Stimulated activated CD4-positive, alpha-beta T cell treated with anti-CD3 and anti-CD28 coated beads, TNF-alpha, amount 100 ng/mL, for 4 hours (primary cell): ENCODE results near the gene HOXA7.

ENCODE experiments used
- DNase-seq, 3 experiments: peaks; one replicate each; pipeline ENCODE4 v3.0.0-alpha.2; 2020; ENCODE audit warnings: low read depth in 3 of 3

HOXA7 gene

DNA sequence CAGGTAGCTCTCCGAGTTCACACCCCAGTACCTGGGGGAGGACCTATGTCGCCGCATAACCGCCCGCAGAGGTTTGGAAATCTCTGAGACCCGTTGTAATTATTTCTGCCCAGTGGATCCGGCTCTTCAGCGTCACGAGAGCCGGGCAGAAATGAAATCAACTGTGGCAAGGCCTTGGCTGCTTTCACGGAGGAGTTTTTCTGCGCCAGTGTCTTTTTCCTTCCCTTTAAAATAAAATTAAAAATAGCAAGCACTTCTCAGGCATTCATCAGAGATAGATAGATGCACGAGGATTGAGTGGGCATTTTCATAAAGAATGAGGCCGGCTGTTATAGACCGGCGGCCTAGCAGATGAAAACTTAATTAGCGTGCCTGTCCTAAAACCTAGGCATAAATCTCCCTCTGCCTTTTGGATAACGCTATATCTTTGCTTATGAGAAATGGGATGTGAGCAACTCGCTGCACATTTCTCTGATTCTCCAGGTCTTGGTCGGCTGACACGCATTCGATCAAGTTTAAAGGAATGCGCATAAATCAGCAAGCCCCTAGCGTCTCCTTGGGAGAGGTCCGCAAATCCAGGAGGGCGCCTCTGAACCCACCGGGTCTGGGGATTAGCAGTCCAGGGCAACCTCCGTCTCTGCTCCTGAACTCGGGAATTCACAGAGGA is 37.0 kb upstream of the HOXA7 start:
- no peak for DNase-seq

DNA sequence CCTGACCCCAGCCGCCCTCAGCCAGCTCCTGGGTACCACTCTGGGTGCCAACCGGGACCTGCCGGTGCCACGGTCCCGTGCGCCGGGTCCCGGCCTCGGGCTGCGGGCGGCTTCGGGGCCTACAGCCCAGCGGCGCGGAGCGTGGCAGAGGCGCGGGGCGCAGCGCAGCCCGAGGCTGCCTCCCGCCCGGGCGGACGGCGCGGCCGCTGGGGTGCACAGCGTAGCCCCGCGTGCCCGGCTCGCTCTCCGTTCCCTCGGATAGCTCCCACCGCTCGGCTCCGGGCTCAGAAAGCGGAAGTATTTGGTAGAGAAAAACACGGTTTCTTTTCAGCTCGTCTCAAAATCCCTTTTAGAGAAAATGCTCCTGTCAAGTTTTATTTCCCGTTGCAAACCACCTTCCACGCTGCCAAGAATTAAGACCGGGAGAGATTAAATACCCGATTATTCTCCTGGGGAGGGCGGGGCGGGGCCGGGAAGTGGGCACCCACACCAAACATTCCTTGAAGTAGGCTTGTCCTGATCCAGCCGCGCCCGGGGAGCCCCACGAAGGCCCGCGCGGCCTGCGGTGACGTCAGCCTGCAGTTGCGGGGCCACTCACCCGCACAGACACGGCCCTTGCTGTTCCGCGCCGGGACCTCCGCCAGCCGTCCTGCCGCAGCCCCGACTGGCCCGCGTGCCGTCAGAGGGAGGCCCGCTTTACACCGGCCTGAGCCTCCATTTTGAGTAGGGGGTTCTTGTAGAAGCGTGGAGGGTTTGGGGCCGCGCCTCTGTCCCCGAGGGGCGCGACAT is 36.3 kb upstream of the HOXA7 start:
- no peak for DNase-seq

DNA sequence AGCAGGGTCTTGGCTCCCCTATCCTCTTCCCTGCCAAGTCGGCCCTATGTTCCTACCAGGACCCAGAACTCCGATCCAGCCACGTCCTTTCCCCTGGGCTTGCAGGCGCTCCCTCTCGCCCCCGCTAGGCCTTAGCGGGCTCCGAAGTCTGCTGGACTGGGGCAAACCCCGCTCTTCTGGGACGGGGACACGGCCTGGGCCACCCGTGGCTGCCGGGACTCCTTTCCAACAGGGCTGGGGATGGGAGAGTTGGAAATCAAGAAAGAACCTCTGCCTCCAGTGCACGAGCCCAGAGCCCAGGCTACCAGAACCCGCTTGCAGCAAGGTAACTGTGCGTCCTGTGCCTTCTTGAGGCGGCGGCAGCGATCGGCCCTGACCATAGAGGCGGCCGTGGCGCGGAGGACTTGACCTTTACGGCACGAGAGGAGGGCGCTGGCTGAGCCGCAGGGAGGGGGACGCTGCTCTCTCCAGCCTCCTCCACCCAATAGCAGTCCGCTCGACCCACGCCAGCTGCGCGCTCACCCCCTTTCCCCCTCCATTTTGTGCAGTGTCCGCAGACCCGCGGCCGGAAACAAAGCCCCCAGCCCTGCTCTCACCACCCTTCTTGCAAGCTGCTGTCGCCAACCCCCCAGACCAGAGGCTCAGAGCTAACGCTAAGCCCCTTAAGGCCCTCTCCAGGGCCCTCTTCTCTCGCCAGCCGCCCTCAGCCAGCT is 35.5 kb upstream of the HOXA7 start:
- DNase-seq, result no peak

DNA sequence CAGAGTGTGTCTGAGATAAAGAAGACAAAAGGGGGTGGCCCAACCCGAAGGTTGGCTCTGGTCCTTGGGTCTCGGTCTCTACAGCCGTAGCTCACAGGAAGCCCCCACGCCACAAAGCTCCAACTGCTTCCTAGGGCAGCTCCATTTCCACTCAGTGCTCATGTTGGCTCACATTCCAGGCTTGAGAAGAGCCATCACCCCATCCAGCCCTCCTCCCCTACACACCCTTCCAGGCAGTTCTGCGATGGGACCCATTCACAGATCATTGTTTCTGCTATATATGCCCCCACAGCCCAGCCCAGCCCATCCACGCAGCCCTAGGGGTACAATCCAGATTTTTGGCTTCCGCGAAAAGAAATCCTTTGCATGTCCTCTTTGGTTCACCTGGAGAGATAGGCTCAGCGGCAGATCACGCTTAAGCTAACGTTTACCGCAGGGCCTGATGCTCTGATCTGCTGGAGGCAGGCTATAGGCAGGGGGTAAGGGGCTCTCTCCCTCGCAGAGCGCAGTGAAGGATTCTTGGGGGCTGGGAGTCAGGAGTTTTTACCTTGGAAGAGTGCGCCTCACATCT is 34.8 kb upstream of the HOXA7 start:
- no peak for DNase-seq

DNA sequence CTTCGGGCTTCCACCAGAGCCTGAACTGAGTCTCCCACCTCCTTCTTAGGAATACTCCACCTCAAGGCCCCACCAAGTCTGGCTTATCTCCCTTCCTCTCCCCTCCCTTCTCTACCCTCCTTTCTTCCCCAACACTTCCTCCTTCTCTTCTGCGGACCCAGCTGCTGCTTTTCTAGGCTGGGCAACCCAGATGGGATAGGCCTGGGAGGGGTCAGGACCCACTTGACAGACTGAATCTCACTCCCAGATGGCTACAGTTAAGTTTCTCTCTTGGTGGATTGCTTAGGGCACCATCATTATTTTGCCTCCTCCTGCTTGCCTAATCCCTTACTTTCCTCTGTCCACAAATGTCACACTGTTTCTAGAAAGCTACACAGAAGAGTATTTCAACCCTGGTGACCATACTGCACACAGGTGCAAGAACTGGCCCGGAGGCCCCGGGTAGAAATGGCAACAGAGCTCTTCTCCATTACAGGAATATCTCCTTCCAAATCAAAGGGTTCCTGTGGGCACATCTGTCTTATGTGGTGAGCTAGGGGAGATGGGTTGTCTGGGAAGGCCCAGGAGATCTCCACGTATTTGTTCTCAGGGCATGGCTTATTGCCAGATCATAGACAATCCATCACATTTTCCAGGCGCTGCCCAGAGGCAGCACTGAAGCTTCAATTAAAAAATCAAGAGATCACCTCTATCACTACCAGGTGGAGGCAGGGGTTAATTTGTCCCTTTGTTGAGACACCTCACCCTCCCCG is 33.7 kb upstream of the HOXA7 start:
- no peak for DNase-seq

DNA sequence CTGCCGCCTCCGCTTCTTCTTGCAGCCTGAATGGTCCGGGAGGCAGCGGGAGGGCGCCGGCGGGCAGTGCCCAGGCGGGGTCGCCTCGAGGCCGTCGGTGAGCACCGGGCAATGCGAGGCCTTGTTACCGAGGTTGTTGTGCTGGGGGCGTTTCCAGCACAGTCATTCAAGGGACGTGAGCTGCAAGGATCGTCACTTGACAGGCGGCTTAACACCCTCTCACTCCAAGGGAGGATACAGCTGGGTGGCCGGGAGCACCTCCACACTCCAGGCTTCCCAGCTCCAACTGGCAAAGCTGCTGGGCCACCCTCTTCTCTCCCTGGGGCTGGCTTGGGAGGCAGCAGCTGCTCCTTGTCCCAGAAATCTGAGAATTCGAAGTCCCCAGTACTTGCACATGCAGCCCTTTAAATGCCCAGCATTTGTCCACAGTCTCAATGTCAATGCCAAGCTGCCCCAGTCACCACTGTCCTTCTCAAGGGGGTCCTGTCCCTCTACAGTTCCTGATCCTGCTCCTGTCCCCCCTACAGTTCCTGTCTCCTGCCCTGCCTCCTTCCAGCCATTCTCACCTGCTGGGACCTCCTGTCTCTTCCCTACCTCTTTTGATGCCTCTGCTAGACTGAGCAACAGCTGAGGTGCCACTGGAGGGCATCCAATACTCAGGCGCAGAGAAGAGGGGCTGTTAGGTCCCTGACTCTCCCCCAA is 33.0 kb upstream of the HOXA7 start:
- no peak for DNase-seq

DNA sequence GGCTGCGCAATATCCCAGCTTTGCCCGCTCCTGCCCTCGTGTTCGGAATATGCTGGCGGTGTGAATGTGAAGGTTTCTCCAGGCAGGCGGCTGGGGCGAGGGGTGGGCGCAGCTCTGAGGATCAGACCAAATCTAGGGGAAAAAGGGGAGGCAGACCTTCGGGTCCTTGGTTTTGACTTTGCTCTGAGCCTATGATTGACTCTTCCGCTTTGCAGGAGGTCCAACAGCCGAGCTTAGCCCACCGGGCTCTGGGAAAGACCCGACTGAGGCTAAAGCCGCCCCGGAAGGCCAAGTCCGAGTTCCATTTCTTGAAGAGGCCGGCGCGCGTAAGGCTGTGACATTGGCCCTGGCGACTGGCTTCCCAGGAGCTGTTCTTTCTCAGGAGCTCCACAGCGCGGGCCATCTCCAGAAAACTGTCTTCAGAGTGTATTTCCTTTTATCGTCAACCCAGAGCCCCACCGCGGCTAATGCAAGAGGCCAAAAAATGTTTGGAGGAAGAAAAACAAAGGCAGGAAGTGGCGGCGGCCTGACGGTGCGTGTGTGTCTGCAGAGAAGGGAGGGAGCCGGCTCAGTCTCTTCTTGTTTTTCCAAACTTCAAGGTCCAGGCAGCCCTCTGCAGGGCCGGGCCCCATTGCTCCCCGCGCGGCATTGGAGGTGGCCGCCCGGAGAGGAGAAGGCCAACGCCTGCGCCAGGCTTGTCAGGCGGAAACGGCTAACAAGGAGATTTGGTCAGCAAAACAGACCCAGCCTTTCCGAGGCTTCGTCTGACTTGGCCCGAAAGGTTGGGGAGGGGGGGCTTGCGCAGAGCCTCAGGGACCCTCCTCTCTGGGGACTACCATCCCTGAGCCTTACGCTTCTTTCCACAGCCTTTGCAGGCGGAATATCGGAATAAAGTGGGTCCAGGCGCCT is 32.2 kb upstream of the HOXA7 start:
- DNase-seq, result no peak

DNA sequence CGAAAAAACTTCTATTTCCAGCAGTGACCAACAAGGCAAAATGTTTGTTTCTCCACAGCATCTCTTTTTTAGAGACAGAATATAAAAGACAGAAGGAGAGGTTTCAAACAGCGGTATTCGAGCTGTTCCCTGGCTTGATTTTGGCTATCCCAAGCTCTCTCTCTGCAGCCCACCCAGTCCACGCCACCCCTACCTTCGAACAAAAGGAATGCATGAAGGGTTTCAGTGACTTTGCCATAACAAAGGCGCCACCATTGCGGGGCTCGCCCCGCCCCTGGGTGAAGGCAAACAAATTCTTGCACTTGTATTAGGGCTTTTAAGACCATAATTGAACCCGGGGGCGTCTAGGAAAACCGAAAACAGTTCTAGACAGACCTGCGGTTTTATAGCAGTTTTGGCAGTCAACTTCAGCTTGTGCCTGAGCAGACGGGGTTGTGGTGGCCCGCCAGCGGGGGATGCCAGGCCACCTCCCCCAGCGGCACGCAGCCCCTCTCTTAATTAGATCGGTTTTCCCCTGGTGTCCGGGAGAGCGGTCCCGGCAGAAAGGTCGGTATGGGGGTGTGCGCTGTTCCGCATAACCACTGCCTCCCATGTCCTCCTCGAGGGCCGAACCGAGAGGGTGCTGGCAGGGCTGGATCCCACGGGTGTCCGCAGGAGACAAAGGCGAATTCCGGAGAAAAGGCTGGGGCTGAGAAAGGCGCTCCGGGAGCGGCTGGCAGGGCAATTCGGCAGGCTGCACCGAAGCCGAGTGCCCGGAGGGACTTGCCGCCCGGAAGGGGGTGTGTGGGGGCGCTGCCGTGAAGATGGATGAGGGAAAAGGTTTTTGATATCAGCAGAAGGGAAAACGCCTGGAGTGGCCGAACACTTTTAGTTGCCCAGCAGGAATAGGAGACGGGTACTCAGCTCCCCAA is 31.3 kb upstream of the HOXA7 start:
- no peak for DNase-seq

DNA sequence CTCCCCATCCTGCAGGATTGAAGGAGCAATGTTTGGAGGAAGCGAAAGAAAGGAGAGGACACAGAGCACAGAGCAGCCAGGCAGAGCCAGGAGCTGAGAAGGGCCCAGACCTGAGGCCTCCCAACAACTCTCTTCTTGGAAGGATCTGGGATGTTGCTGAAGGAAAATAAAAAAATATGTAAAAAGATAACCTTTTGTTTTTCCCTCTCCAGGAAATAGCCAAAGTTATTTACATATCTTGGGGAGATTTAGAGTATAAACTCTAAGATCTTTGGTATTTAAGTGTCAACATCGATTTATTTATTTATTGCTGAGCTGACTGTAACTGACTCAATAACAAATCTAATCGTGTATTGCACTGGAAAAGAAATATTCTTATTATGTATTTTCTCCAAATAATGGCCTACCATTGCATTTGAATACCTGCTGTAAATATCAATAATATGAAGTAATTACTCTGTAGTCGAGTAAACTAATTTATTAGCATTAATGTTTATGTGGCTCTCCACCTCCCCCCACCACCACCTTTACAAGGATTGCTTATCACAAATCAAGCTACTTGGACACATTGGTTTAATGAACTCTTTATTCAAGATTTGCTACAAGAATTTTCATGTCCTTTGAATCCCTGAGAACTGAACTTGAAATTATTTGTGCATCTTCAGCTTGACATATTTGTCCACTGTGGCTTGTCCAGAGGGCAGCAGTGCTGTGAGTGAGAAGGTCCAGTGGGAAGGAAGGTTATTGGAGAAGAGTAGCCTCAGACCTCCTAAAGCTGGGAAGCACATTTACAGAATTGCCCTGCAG is 30.4 kb upstream of the HOXA7 start:
- no peak for DNase-seq

DNA sequence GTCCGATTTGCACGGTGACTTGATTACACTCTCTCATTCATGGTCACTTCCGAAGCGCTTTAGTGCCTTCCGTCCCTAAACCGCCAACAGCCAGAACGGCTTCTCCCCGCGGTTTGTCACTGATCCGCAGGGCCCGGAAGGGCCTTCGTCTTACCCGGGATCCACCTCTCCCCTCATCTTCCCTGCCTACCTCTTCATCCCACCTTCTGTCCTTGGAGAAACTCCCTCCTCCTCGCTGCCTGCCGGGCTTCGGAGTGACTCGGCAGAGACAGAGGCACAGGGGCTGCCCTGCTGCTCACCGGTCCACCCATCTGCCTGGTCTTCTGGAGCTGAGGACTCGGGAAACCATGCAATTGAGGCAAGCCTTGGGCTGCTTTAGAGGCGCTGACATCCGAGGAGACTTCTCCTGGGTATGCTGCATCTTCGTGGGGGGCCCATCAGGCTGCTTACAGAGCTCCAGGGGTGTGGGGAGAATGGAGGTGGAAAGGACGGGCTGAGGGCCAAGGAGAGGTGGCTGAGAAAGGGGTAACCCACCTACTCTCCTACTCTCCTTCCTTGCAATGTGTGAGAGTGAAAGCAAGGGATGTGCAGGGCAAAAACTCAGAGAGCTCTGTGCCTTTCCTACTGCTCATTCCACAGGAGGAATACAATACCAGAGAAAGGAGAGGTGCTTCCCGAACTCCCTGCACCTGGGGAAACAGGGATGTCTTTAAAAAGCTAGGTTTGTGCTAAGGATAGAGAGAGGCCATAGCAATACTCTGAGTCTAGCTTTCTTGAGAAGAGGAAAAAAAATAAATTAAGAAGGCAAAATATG is 29.6 kb upstream of the HOXA7 start:
- DNase-seq, result no peak

DNA sequence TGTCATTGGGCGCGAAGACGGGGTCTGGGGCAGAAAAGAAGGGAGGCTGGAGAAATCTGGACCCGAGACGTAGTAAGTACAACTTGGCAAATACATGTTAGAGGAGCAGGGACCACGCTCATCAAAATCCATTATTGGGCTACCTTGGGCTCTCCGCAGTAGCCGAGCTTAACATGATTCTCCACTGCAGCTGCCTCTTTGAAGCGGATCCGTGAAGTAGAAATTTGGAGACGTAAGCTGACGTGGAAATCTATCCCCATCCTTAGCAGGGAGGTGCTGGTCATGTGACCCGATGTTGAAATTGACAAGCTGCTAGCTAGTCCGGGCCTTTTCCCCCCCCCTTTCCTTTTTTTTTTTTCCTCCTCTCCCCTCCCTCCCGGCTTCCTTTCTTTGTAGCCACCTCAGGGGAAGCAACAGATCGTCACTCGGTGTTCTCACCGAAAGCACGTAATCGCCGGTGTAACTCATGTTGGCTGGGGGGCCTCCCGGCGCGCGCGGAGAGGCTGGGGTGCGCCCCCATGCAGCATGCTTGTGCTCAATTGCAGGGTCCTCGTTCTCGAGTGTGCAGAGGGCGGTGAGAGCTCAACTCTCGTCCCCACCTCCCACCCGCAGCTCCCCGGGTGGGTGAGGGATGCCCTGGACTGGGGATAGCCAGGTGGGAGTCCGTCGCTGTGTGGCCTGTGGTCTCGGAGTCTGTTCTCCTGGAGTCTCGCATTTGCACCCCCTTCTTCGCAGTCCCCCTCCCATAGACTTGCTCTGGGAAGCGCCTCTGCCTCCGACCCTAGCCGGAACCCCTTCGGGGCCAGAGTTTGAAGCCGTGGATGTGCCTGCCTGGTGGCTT is 28.8 kb upstream of the HOXA7 start, which contains the start of gene HOXA11:
Gene HOXA11, minus strand, starts transcription at position 220 of the 841 bp plus-strand sequence. Its CDS starts 88 bp downstream, at position 132.
- DNase-seq, result no peak

DNA sequence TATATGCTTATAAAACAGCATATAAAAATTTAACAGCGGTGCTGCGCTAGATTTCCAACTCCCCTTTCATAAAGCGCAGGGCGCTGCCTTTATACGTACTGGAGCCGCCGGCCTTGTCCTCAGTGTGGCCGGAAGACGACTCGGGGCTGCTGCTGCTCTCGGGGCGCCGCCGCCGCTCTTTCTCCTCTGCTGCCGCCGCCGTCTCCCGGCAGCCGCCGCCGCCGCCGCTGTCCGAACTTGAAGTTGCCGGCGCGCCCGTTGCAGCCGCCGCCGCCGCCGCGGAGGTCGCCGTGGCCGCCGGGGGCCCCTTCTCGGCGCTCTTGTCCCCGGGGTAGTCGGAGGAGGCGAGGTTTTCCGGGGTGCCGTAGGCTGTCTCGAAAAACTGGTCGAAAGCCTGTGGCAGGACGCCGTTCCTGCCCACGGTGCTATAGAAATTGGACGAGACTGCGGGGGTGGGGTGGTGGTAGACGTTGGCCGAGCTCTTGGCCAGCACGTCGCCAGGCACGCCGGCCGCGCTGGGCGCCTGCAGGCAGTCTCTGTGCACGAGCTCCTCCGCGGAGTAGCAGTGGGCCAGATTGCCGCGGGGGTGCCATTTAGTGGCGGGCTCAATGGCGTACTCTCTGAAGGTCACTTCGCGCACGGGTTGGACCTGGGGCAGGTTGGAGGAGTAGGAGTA is 28.0 kb upstream of the HOXA7 start:
- no peak for DNase-seq

DNA sequence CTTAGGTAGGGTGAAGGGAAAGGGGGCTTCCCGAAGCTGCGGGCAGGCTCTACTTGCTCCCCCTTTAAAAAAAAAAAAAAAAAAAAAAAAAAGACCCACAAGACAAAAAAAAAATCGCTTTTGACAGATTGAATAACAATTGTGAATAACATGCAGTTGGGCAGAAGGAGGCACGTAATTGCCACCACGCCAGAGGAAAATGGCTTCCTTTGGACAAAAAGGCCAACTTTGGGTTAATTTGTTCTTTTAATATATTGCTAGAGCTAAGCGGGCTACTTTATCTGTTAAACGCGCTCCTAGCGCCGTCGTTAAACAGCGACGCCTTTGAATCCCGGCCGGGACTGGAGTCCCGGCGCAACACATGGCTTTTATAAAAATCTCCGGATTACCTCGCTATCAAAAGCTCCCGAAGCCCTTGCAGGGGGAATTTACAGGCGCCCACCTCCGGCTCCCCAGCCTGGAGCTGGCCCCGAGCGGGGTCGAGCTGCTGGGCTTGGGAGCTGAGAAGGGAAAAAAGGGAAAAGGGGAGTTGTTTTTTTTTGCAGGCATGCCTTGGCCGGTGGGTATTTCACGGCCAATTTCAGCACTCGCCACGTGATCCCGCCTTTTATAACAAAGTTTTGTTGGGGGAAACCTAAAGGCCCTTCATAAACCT is 27.3 kb upstream of the HOXA7 start:
- no peak for DNase-seq

DNA sequence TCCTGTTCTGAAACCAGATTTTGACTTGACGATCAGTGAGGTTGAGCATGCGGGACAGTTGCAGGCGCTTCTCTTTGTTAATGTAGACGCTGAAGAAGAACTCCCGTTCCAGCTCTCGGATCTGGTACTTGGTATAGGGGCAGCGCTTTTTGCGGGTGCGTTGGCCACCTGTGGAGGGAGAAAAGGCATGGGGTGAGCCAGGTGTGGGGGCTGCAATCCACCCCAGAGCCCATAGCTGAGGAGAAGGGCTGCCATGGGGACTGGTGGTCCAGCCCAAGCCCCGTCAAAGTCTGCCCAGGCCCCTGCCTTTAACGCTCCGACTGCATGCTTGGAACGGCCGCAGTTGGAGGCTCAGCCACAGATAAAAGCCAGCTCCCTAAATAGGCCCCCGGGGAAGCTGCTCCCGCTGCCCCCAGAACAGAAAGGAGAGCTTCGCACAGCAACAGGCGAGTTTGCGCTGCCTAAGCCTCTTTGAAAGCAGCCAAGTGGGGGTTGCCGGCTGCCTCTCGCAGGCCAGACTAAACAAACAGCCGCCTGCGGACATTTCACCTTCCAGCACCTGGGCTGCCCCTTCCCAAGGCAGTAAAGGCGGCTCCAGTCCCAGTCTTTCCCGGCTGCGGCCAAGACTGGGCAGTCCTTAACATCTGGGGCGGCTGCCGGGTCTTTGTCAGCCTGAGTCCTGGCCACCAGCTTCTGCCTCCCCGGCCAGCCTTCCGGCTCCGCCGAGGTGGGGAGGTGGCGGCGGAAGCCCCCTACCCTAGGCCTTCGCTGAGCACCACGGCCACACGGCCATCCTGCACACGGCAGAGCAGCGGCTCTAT is 26.6 kb upstream of the HOXA7 start:
- DNase-seq, result no peak
